DND-41 (cell line): Measurements from ENCODE around the gene HHIPL2.

Experiments used
- ATAC-seq: fragments of 200-7000 bp; cut with Tn5 transposase; 3 replicates; pipeline ENCODE4 v1.9.1; 2021; ENCODE audit warnings: low read depth; ENCODE audit not compliant: insufficient read depth
- DNase-seq: peaks from one replicate; pipeline ENCODE4 v3.0.0-alpha.2; 2020
- H2AFZ ChIP-seq: 2 replicates; pipeline ENCODE4 v1.6.0; 2012; ENCODE audit warnings: low read depth, low read length
- H3K27ac ChIP-seq: 2 replicates; pipeline ENCODE4 v1.5.1; 2012; ENCODE audit warnings: low read length, inconsistent platforms
- H3K27me3 ChIP-seq: fragments of 200-600 bp; sonication (generic); 2 replicates; pipeline ENCODE4 v1.6.0; 2012; ENCODE audit warnings: low read length, mild to moderate bottlenecking, inconsistent platforms; ENCODE audit not compliant: insufficient read depth, poor library complexity
- H3K36me3 ChIP-seq: 2 replicates; pipeline ENCODE4 v1.5.1; 2012; ENCODE audit warnings: low read length, inconsistent platforms; ENCODE audit not compliant: insufficient read depth
- H3K4me1 ChIP-seq: 2 replicates; pipeline ENCODE4 v1.5.1; 2012; ENCODE audit warnings: mild to moderate bottlenecking, low read length; ENCODE audit not compliant: insufficient read depth
- H3K4me2 ChIP-seq: 2 replicates; pipeline ENCODE4 v1.6.0; 2012; ENCODE audit warnings: mild to moderate bottlenecking, moderate library complexity, low read length, inconsistent platforms; ENCODE audit not compliant: insufficient read depth
- H3K4me3 ChIP-seq, 2 experiments: fragments of 200-600 bp in 1 of 2; shearing (Covaris generic) in 1 of 2; 2 replicates each; pipeline ENCODE4 v1.5.1; 2012 to 2016; ENCODE audit warnings: inconsistent platforms in 2 of 2, low read length in 2 of 2, mild to moderate bottlenecking in 2 of 2, low read depth in 1 of 2, moderate library complexity in 1 of 2
- H3K79me2 ChIP-seq: 2 replicates; pipeline ENCODE4 v1.6.0; 2012; ENCODE audit warnings: low read length, inconsistent platforms; ENCODE audit not compliant: insufficient read depth
- H3K9ac ChIP-seq: 2 replicates; pipeline ENCODE4 v1.6.0; 2012; ENCODE audit warnings: low read depth, mild to moderate bottlenecking, inconsistent platforms, low read length, moderate library complexity
- H3K9me3 ChIP-seq: 2 replicates; pipeline ENCODE4 v1.5.1; 2012; ENCODE audit warnings: low read length, moderate library complexity, mild to moderate bottlenecking, inconsistent platforms; ENCODE audit not compliant: insufficient read depth, severe bottlenecking
- H4K20me1 ChIP-seq: 2 replicates; pipeline ENCODE4 v1.6.0; 2012; ENCODE audit warnings: low read length; ENCODE audit not compliant: insufficient read depth
- EZH2 ChIP-seq: IDR thresholded peaks from 3 replicates; pipeline ENCODE4 v1.6.1; 2012; ENCODE audit warnings: borderline replicate concordance, low read depth, mild to moderate bottlenecking, moderate library complexity, low read length, inconsistent platforms; ENCODE audit not compliant: severe bottlenecking
- TF ChIP-seq, protein P1 (sequence below): IDR thresholded peaks from 2 replicates; pipeline ENCODE4 v1.5.1; 2012; ENCODE audit warnings: borderline replicate concordance, low read length, moderate library complexity, mild to moderate bottlenecking; ENCODE audit not compliant: poor library complexity, severe bottlenecking; ENCODE audit errors: extremely low read depth

HHIPL2 gene

DNA sequence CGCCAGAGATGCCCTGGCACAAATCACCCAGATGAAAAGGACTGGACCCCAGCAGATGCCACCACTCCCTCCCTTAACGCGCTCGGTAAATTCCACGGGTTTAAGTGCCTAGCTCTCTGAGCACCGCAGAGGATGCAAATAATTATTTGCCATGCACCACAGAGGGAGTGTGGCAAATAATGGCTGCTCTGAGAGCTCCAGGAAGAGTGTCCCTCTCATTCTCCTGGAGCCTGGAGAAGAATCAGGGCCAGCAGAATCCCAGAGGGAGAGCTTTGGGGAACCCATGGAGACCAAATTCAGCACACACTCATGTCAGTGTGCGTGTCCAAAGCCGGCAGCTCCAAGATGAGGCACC is 667 bp downstream of the HHIPL2 start:
- Histone ChIP-seq H3K4me3 (no peak overlapping the region), H3K79me2 (no peaks in the 10 kb centered on the region), H3K9ac (no peak overlapping the region), H3K27me3 (peaks cover 3% of the 10 kb centered on the region), H3K9me3 (no peaks in the 10 kb centered on the region), H4K20me1 (no peaks in the 10 kb centered on the region), H3K27ac (no peak overlapping the region), H3K36me3 (no peaks in the 10 kb centered on the region), H2AFZ (no peak overlapping the region), H3K4me2 (no peak overlapping the region), H3K4me1 (no peaks in the 10 kb centered on the region)
- TF ChIP-seq EZH2: no peak
- TF ChIP-seq, protein P1, sequence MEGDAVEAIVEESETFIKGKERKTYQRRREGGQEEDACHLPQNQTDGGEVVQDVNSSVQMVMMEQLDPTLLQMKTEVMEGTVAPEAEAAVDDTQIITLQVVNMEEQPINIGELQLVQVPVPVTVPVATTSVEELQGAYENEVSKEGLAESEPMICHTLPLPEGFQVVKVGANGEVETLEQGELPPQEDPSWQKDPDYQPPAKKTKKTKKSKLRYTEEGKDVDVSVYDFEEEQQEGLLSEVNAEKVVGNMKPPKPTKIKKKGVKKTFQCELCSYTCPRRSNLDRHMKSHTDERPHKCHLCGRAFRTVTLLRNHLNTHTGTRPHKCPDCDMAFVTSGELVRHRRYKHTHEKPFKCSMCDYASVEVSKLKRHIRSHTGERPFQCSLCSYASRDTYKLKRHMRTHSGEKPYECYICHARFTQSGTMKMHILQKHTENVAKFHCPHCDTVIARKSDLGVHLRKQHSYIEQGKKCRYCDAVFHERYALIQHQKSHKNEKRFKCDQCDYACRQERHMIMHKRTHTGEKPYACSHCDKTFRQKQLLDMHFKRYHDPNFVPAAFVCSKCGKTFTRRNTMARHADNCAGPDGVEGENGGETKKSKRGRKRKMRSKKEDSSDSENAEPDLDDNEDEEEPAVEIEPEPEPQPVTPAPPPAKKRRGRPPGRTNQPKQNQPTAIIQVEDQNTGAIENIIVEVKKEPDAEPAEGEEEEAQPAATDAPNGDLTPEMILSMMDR: no peak
- ATAC-seq (no peak), DNase-seq (no peak)

DNA sequence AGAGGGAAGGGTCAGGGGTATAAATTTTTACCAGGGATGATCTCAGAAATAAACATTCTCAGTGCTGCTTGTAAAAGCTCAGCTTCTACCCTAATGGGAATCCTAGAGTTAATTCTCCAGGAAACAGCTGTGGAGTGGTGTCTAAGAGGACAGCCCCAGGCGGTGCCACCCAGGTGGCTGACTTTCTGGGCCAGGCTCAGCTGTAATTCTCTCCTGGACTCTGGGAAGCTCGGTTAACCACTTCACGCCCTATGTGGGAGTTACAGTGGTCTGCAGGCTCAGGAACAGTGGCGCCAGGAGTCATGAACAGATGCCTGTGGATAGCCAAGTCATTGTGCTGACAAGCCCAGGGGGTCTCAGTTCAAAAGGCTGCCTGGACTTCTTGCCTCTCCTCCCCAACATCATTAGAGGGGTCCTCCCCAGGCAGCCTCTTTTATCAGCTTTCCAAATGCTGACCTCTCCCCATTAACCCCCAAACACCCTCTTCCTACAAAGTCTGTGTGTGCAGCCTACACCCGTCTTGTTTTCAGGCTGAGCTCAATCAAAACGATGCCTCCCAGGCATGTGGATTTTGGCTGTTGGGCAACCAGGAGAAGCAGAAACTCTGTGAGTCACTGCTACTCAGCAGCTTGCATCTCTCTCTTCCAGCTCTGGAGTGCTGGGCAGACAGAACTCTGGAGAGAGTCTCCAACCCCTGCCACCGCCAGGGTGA is 1.2 kb downstream of the HHIPL2 start:
- H3K9me3 ChIP-seq: no peaks in the 10 kb centered on the region
- H3K4me3 ChIP-seq: no peak overlapping the region
- peaks cover 3% of the 10 kb centered on the region for H3K27me3 ChIP-seq
- H3K4me2 ChIP-seq: no peak overlapping the region
- DNase-seq (no peak), ATAC-seq (no peak)
- no peaks in the 10 kb centered on the region for H4K20me1 ChIP-seq
- H3K9ac ChIP-seq: no peak overlapping the region
- H3K4me1 ChIP-seq: no peaks in the 10 kb centered on the region
- H3K27ac ChIP-seq: no peak overlapping the region
- H2AFZ ChIP-seq: no peak overlapping the region
- no peaks in the 10 kb centered on the region for H3K79me2 ChIP-seq
- TF ChIP-seq, protein P1: no peak
- no peak for TF ChIP-seq EZH2
- no peaks in the 10 kb centered on the region for H3K36me3 ChIP-seq

DNA sequence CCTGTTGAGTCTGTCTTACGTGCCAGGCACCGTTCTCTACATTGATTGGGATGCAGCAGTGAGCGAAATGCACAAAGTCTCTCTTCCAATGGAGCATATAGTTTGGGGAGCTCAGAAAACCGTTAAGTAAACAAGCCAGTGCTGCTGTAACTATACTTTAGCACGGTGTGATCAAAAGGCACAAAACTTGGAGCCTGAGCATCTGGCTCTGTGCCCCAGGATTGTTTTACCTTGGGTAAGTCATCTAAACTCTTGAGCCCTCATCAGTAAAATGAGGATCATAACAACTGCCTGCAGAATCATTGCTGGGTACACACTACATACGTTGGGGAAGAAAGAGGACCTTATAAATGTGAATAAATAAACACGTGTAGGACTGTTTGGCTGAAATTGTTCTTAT is 1.8 kb downstream of the HHIPL2 start:
- Histone ChIP-seq H3K9me3 (no peaks in the 10 kb centered on the region), H3K4me3 (no peak overlapping the region), H3K36me3 (no peaks in the 10 kb centered on the region), H3K4me1 (no peaks in the 10 kb centered on the region), H2AFZ (no peak overlapping the region), H3K4me2 (no peak overlapping the region), H3K27ac (no peak overlapping the region), H3K27me3 (peaks cover 3% of the 10 kb centered on the region), H3K9ac (no peak overlapping the region), H3K79me2 (no peaks in the 10 kb centered on the region), H4K20me1 (no peaks in the 10 kb centered on the region)
- no peak for DNase-seq
- TF ChIP-seq, protein P1: no peak
- TF ChIP-seq EZH2: no peak
- ATAC-seq: no peak

DNA sequence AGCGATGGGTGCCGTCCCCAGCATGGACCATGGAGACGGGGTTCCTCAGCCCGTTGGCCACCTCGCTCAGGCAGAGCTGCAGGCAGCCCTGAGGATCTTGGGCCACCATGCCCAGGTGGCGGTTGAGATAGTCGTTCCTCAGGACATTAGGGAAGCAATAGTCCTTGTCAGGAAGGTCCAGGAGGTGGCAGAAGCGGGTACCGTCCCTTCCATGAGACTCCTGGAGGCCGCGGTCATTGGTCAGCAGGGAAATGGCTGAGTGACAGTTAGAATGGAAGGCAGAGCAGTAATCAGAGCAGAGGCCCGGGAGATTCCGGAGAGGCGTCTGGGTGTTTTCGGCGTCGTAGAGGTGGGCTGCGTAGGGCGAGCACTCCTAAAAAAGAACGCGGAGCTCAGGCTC is 4.1 kb downstream of the HHIPL2 start:
- Histone ChIP-seq H3K4me3 (no peak overlapping the region), H3K4me1 (no peaks in the 10 kb centered on the region), H4K20me1 (no peaks in the 10 kb centered on the region), H3K27me3 (peaks cover 3% of the 10 kb centered on the region), H3K79me2 (no peaks in the 10 kb centered on the region), H3K36me3 (no peaks in the 10 kb centered on the region), H3K9ac (no peak overlapping the region), H2AFZ (no peak overlapping the region), H3K4me2 (no peak overlapping the region), H3K27ac (no peak overlapping the region), H3K9me3 (no peaks in the 10 kb centered on the region)
- TF ChIP-seq, protein P1: no peak
- no peak for TF ChIP-seq EZH2
- no peak for ATAC-seq
- DNase-seq: no peak
